22Rv1 (cell line): ENCODE data around the gene FRAS1.

Experiments
- H3K27ac ChIP-seq: fragments of 450-650 bp; 2 replicates; pipeline ENCODE4 v1.5.1; 2017
- CTCF ChIP-seq: fragments of 450-650 bp; IDR thresholded peaks from 2 replicates; pipeline ENCODE4 v1.5.1; 2017; ENCODE audit warnings: mild to moderate bottlenecking
- ZFX ChIP-seq: fragments of 450-650 bp; IDR thresholded peaks from 2 replicates; pipeline ENCODE4 v1.6.1; 2017; ENCODE audit warnings: antibody characterized with exemption, borderline replicate concordance

The FRAS1 gene

GRCh38 chr4:78024576-78025091 lies 32.5 kb upstream of the FRAS1 start:
- no peak overlapping the region for H3K27ac ChIP-seq
- no peak for TF ChIP-seq ZFX
- no peak for TF ChIP-seq CTCF

- no peak overlapping the region for H3K27ac ChIP-seq
- TF ChIP-seq ZFX, result no peak
- TF ChIP-seq CTCF, result no peak
Measured at GRCh38 chr4:78031417-78031950, 25.6 kb upstream of the FRAS1 start.

- TF ChIP-seq CTCF, result no peak
- no peak for TF ChIP-seq ZFX
- no peak overlapping the region for H3K27ac ChIP-seq
Measured at GRCh38 chr4:78032446-78032845, 24.7 kb upstream of the FRAS1 start.

- no peak overlapping the region for H3K27ac ChIP-seq
- TF ChIP-seq ZFX, result no peak
- no peak for TF ChIP-seq CTCF
Measured at GRCh38 chr4:78032929-78033328, 24.2 kb upstream of the FRAS1 start.

- no peak for TF ChIP-seq CTCF
- no peak overlapping the region for H3K27ac ChIP-seq
Measured at GRCh38 chr4:78033861-78034260, 23.3 kb upstream of the FRAS1 start.

- TF ChIP-seq CTCF, result no peak
- no peak for TF ChIP-seq ZFX
Measured at GRCh38 chr4:78038704-78039103, 18.4 kb upstream of the FRAS1 start.

GRCh38 chr4:78039678-78040077 lies 17.4 kb upstream of the FRAS1 start:
- TF ChIP-seq CTCF (no peak), ZFX (no peak)
- H3K27ac ChIP-seq, result no peak overlapping the region

More at GRCh38 chr4:78038704-78039103, 18.4 kb upstream of the FRAS1 start:
- H3K27ac ChIP-seq, result no peak overlapping the region
